GM23338 (cell line): ENCODE data around the gene SLC2A11.

Source experiments
- CREB1 ChIP-seq: fragments of 250-450 bp; sonication (Bioruptor Pico); IDR thresholded peaks from 2 replicates; pipeline ENCODE4 v1.5.0; 2020; ENCODE audit warnings: low read depth, mild to moderate bottlenecking, moderate library complexity
- EZH2 ChIP-seq: fragments of 200-600 bp; sonication (generic); IDR thresholded peaks from one replicate; pipeline ENCODE4 v1.8.0; 2017; ENCODE audit warnings: antibody characterized with exemption, mild to moderate bottlenecking, low read depth; ENCODE audit not compliant: unreplicated experiment
- EZH2phosphoT487 ChIP-seq: fragments of 200-600 bp; sonication (generic); IDR thresholded peaks from one replicate; pipeline ENCODE4 v1.8.1; 2018; ENCODE audit warnings: antibody characterized with exemption; ENCODE audit not compliant: unreplicated experiment
- POLR2AphosphoS5 ChIP-seq: IDR thresholded peaks from 2 replicates; pipeline ENCODE4 v1.6.1; 2016; ENCODE audit warnings: antibody characterized with exemption, low read depth
- STAT1 ChIP-seq: IDR thresholded peaks from one replicate; pipeline ENCODE4 v1.6.1; 2016; ENCODE audit warnings: antibody characterized with exemption; ENCODE audit not compliant: unreplicated experiment
- ZNF331 ChIP-seq: fragments of 250-450 bp; sonication (Bioruptor Pico); IDR thresholded peaks from 2 replicates; pipeline ENCODE4 v1.5.0; 2020; ENCODE audit warnings: low read depth, mild to moderate bottlenecking, moderate library complexity
- TF ChIP-seq, protein P1 (sequence below), 2 experiments: fragments of 200-600 bp in 1 of 2; sonication (generic) in 1 of 2; conservative IDR thresholded peaks; 2 replicates each; pipeline versions ENCODE4 v1.5.1 to v1.6.1; 2016 to 2017; ENCODE audit warnings: antibody characterized with exemption in 2 of 2, low read depth in 2 of 2, mild to moderate bottlenecking in 2 of 2, moderate library complexity in 1 of 2
- TF ChIP-seq, protein P2 (sequence below): fragments of 250-450 bp; sonication (Bioruptor Pico); IDR thresholded peaks from 2 replicates; pipeline ENCODE4 v1.5.0; 2020; ENCODE audit warnings: mild to moderate bottlenecking, moderate library complexity

DNA sequence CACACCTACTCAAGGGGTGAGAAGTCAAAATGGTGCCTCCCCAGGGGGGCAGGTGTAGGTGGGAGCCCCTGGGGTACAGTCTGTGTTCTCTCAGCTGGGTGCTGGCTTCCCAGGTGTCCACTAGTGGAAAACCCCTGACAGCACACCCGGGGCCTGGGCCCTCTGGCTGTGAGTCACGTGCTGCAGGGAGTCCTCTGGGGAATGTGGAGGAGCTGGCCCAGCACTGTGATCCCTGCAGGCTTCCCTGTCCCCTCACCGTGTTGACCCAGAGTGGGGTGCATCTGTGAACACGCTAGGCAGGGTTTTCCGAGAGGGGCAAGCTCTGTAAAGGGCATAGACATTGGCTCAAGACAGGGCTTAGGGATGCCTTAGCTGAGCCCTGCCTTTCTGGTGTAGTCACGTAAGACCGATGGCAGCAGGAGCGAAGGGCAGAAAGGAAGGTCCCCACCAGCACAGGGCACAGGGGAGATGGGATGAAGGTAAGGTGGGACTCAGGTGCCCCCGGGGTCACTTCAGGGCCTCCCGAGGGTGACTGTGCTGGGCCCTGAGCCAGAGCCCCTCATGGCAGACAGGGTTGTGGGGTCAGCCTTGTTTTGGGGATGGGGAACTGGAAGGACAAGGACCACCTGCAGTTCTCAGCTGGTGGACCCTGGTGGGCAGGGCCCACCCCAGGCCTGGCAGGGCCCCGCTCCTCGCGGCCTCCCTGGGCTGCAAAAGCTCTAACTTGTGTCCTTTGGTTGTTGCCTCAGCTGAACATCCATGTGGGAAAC is 33.0 kb upstream of the SLC2A11 start:
- TF ChIP-seq EZH2phosphoT487 (no peak), STAT1 (no peak), EZH2 (no peak), ZNF331 (CRISPR knock-in tag) (no peak), CREB1 (CRISPR knock-in tag) (no peak), POLR2AphosphoS5 (no peak)
- TF ChIP-seq, protein P1, sequence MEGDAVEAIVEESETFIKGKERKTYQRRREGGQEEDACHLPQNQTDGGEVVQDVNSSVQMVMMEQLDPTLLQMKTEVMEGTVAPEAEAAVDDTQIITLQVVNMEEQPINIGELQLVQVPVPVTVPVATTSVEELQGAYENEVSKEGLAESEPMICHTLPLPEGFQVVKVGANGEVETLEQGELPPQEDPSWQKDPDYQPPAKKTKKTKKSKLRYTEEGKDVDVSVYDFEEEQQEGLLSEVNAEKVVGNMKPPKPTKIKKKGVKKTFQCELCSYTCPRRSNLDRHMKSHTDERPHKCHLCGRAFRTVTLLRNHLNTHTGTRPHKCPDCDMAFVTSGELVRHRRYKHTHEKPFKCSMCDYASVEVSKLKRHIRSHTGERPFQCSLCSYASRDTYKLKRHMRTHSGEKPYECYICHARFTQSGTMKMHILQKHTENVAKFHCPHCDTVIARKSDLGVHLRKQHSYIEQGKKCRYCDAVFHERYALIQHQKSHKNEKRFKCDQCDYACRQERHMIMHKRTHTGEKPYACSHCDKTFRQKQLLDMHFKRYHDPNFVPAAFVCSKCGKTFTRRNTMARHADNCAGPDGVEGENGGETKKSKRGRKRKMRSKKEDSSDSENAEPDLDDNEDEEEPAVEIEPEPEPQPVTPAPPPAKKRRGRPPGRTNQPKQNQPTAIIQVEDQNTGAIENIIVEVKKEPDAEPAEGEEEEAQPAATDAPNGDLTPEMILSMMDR (conservative IDR thresholded peaks at IDR 0.05; ENCODE audit: low read depth in 2 of 2) = no peak
- TF ChIP-seq, protein P2, sequence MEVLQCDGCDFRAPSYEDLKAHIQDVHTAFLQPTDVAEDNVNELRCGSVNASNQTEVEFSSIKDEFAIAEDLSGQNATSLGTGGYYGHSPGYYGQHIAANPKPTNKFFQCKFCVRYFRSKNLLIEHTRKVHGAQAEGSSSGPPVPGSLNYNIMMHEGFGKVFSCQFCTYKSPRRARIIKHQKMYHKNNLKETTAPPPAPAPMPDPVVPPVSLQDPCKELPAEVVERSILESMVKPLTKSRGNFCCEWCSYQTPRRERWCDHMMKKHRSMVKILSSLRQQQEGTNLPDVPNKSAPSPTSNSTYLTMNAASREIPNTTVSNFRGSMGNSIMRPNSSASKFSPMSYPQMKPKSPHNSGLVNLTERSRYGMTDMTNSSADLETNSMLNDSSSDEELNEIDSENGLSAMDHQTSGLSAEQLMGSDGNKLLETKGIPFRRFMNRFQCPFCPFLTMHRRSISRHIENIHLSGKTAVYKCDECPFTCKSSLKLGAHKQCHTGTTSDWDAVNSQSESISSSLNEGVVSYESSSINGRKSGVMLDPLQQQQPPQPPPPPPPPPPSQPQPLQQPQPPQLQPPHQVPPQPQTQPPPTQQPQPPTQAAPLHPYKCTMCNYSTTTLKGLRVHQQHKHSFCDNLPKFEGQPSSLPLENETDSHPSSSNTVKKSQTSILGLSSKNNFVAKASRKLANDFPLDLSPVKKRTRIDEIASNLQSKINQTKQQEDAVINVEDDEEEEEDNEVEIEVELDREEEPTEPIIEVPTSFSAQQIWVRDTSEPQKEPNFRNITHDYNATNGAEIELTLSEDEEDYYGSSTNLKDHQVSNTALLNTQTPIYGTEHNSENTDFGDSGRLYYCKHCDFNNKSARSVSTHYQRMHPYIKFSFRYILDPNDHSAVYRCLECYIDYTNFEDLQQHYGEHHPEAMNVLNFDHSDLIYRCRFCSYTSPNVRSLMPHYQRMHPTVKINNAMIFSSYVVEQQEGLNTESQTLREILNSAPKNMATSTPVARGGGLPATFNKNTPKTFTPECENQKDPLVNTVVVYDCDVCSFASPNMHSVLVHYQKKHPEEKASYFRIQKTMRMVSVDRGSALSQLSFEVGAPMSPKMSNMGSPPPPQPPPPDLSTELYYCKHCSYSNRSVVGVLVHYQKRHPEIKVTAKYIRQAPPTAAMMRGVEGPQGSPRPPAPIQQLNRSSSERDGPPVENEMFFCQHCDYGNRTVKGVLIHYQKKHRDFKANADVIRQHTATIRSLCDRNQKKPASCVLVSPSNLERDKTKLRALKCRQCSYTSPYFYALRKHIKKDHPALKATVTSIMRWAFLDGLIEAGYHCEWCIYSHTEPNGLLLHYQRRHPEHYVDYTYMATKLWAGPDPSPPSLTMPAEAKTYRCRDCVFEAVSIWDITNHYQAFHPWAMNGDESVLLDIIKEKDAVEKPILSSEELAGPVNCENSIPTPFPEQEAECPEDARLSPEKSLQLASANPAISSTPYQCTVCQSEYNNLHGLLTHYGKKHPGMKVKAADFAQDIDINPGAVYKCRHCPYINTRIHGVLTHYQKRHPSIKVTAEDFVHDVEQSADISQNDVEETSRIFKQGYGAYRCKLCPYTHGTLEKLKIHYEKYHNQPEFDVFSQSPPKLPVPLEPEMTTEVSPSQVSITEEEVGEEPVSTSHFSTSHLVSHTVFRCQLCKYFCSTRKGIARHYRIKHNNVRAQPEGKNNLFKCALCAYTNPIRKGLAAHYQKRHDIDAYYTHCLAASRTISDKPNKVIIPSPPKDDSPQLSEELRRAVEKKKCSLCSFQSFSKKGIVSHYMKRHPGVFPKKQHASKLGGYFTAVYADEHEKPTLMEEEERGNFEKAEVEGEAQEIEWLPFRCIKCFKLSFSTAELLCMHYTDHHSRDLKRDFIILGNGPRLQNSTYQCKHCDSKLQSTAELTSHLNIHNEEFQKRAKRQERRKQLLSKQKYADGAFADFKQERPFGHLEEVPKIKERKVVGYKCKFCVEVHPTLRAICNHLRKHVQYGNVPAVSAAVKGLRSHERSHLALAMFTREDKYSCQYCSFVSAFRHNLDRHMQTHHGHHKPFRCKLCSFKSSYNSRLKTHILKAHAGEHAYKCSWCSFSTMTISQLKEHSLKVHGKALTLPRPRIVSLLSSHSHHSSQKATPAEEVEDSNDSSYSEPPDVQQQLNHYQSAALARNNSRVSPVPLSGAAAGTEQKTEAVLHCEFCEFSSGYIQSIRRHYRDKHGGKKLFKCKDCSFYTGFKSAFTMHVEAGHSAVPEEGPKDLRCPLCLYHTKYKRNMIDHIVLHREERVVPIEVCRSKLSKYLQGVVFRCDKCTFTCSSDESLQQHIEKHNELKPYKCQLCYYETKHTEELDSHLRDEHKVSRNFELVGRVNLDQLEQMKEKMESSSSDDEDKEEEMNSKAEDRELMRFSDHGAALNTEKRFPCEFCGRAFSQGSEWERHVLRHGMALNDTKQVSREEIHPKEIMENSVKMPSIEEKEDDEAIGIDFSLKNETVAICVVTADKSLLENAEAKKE = no peak
